ENCODE measurements around the gene NT5DC4.

- TF ChIP-seq, protein P1, sequence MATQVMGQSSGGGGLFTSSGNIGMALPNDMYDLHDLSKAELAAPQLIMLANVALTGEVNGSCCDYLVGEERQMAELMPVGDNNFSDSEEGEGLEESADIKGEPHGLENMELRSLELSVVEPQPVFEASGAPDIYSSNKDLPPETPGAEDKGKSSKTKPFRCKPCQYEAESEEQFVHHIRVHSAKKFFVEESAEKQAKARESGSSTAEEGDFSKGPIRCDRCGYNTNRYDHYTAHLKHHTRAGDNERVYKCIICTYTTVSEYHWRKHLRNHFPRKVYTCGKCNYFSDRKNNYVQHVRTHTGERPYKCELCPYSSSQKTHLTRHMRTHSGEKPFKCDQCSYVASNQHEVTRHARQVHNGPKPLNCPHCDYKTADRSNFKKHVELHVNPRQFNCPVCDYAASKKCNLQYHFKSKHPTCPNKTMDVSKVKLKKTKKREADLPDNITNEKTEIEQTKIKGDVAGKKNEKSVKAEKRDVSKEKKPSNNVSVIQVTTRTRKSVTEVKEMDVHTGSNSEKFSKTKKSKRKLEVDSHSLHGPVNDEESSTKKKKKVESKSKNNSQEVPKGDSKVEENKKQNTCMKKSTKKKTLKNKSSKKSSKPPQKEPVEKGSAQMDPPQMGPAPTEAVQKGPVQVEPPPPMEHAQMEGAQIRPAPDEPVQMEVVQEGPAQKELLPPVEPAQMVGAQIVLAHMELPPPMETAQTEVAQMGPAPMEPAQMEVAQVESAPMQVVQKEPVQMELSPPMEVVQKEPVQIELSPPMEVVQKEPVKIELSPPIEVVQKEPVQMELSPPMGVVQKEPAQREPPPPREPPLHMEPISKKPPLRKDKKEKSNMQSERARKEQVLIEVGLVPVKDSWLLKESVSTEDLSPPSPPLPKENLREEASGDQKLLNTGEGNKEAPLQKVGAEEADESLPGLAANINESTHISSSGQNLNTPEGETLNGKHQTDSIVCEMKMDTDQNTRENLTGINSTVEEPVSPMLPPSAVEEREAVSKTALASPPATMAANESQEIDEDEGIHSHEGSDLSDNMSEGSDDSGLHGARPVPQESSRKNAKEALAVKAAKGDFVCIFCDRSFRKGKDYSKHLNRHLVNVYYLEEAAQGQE (IDR thresholded peaks at IDR 0.05; ENCODE audit: low read depth) = no peak
- TF ChIP-seq POLR2AphosphoS5 (IDR thresholded peaks at IDR 0.05; ENCODE audit: low read depth, low read length) (no peak), EZH2 (IDR thresholded peaks at IDR 0.05) (no peak)
- TF ChIP-seq, protein P2, sequence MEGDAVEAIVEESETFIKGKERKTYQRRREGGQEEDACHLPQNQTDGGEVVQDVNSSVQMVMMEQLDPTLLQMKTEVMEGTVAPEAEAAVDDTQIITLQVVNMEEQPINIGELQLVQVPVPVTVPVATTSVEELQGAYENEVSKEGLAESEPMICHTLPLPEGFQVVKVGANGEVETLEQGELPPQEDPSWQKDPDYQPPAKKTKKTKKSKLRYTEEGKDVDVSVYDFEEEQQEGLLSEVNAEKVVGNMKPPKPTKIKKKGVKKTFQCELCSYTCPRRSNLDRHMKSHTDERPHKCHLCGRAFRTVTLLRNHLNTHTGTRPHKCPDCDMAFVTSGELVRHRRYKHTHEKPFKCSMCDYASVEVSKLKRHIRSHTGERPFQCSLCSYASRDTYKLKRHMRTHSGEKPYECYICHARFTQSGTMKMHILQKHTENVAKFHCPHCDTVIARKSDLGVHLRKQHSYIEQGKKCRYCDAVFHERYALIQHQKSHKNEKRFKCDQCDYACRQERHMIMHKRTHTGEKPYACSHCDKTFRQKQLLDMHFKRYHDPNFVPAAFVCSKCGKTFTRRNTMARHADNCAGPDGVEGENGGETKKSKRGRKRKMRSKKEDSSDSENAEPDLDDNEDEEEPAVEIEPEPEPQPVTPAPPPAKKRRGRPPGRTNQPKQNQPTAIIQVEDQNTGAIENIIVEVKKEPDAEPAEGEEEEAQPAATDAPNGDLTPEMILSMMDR (IDR thresholded peaks at IDR 0.05 in 2 of 3, conservative IDR thresholded peaks at IDR 0.05 in 1 of 3; ENCODE audit: borderline replicate concordance in 1 of 3, insufficient read depth in 1 of 3, low read depth in 2 of 3, low read length in 2 of 3) = no peak
- TF ChIP-seq, protein P3, sequence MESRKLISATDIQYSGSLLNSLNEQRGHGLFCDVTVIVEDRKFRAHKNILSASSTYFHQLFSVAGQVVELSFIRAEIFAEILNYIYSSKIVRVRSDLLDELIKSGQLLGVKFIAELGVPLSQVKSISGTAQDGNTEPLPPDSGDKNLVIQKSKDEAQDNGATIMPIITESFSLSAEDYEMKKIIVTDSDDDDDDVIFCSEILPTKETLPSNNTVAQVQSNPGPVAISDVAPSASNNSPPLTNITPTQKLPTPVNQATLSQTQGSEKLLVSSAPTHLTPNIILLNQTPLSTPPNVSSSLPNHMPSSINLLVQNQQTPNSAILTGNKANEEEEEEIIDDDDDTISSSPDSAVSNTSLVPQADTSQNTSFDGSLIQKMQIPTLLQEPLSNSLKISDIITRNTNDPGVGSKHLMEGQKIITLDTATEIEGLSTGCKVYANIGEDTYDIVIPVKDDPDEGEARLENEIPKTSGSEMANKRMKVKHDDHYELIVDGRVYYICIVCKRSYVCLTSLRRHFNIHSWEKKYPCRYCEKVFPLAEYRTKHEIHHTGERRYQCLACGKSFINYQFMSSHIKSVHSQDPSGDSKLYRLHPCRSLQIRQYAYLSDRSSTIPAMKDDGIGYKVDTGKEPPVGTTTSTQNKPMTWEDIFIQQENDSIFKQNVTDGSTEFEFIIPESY (IDR thresholded peaks at IDR 0.05; ENCODE audit: extremely low read depth, insufficient replicate concordance, low read length) = no peak
Measured at GRCh38 chr2:112762276-112762675, 41.5 kb downstream of the NT5DC4 start.
